ENCODE data around the gene LAMP1. TPM values are rescaled to one million over a fixed set of nuclear protein-coding genes. Genes with fewer than 3 reads are reported as not detected.

The LAMP1 gene
- polyA plus RNA-seq, 1 of the 3 experiments (the other 2 are of a cell fraction), result 261 TPM

- Histone ChIP-seq H3K36me3 (replicated peaks in 1 of 2; ENCODE audit: control insufficient read depth in 1 of 2, insufficient read depth in 2 of 2, low read length in 1 of 2) (peaks cover 23 to 48% of the 10 kb centered on the region in 2 experiments), H3K27ac (ENCODE audit: low read depth in 2 of 2, low read length in 1 of 2) (no peak overlapping the region), H4K20me1 (ENCODE audit: insufficient read depth) (0 out of 2 replicates have a peak, but pooled peaks cover 2% of the 10 kb centered on the region), H3K27me3 (ENCODE audit: insufficient read depth) (no peaks in the 10 kb centered on the region), H3K9me2 (no peaks in the 10 kb centered on the region), H3K79me2 (ENCODE audit: insufficient read depth) (no peaks in the 10 kb centered on the region), H3K9me3 (no peaks in the 10 kb centered on the region), H2AFZ (ENCODE audit: low read depth) (no peak overlapping the region), H3K4me2 (no peak overlapping the region), H3F3A (replicated peaks; ENCODE audit: insufficient read depth) (peaks cover 2% of the 10 kb centered on the region), H3K9ac (no peak overlapping the region), H3K4me3 (ENCODE audit: low read depth in 2 of 2, low read length in 1 of 2) (no peak overlapping the region), H3K4me1 (ENCODE audit: control insufficient read depth in 1 of 2, insufficient read depth in 2 of 2, low read depth in 1 of 2, low read length in 1 of 2) (no peaks in the 10 kb centered on the region; a peak in 1 of 4 replicates)
- DNase-seq, result no peak
- TF ChIP-seq TCF12 (IDR thresholded peaks at IDR 0.05), result no peak
- TF ChIP-seq POLR2AphosphoS5 (IDR thresholded peaks at IDR 0.05; ENCODE audit: low read depth, low read length), result no peak
- no peak for TF ChIP-seq FOXM1 (IDR thresholded peaks at IDR 0.05; ENCODE audit: low read depth)
- no peak for TF ChIP-seq YY1 (IDR thresholded peaks at IDR 0.05; ENCODE audit: low read depth)
- TF ChIP-seq RXRA (IDR thresholded peaks at IDR 0.05; ENCODE audit: borderline replicate concordance, low read depth), result no peak
- TF ChIP-seq RAD21 (IDR thresholded peaks at IDR 0.05; ENCODE audit: low read length), result no peak
- WGBS (ENCODE audit: low lambda C conversion rate), result 86% methylated on average over 11 of the region's 12 CpGs
- ChIA-PET POLR2A (no interaction called here), CTCF (no interaction called here)
Observed at GRCh38 chr13:113324398-113324797, 27.4 kb downstream of the LAMP1 start.

GRCh38 chr13:113325779-113326178 is 28.7 kb downstream of the LAMP1 start:
- H3K27me3 ChIP-seq (ENCODE audit: insufficient read depth), result no peaks in the 10 kb centered on the region
- WGBS (ENCODE audit: low lambda C conversion rate), result 55% methylated on average over 2 of the region's 23 CpGs
- TF ChIP-seq MXI1 (IDR thresholded peaks at IDR 0.05; ENCODE audit: low read depth, low read length) (no peak), RCOR1 (IDR thresholded peaks at IDR 0.05; ENCODE audit: low read length) (no peak), NFIC (IDR thresholded peaks at IDR 0.05; ENCODE audit: borderline replicate concordance) (no peak), RAD21 (IDR thresholded peaks at IDR 0.05; ENCODE audit: low read length) (no peak), IRF3 (IDR thresholded peaks at IDR 0.05; ENCODE audit: low read depth, low read length) (no peak), NRF1 (IDR thresholded peaks at IDR 0.05; ENCODE audit: low read depth, low read length) (no peak), REST (IDR thresholded peaks at IDR 0.05; ENCODE audit: low read depth, low read length) (no peak), FOXJ3 (CRISPR knock-in tag; IDR thresholded peaks at IDR 0.05) (no peak), ELF1 (IDR thresholded peaks at IDR 0.05) (no peak), JUND (IDR thresholded peaks at IDR 0.05) (no peak), FOXM1 (IDR thresholded peaks at IDR 0.05; ENCODE audit: low read depth) (no peak), CHD2 (IDR thresholded peaks at IDR 0.05; ENCODE audit: low read length, partially characterized antibody) (no peak)

More at GRCh38 chr13:113325779-113326178, 28.7 kb downstream of the LAMP1 start:
- Histone ChIP-seq H3K27ac (ENCODE audit: low read depth in 2 of 2, low read length in 1 of 2) (no peak overlapping the region), H2AFZ (ENCODE audit: low read depth) (no peak overlapping the region), H3K4me1 (ENCODE audit: control insufficient read depth in 1 of 2, insufficient read depth in 2 of 2, low read depth in 1 of 2, low read length in 1 of 2) (no peaks in the 10 kb centered on the region; a peak in 1 of 4 replicates), H3K4me2 (no peak overlapping the region), H3K9ac (no peak overlapping the region), H3K9me2 (no peaks in the 10 kb centered on the region), H3K9me3 (no peaks in the 10 kb centered on the region), H3K4me3 (ENCODE audit: low read depth in 2 of 2, low read length in 1 of 2) (no peak overlapping the region), H4K20me1 (ENCODE audit: insufficient read depth) (no peaks in the 10 kb centered on the region), H3F3A (replicated peaks; ENCODE audit: insufficient read depth) (peaks cover 2% of the 10 kb centered on the region), H3K36me3 (replicated peaks in 1 of 2; ENCODE audit: control insufficient read depth in 1 of 2, insufficient read depth in 2 of 2, low read length in 1 of 2) (peaks cover 23 to 34% of the 10 kb centered on the region in 2 experiments), H3K79me2 (ENCODE audit: insufficient read depth) (no peaks in the 10 kb centered on the region)
- DNase-seq, result no peak
- CTCF ChIA-PET, result no interaction called here
- POLR2A ChIA-PET, result no interaction called here
